Sigmoid colon (tissue), 4 donors: ENCODE data around the gene IGSF21.
A peak's percentile ranks its signal among the peaks of the same experiment; 100 is the strongest.

Source experiments
- CTCF ChIP-seq, 4 experiments: fragments of 450-650 bp in 3 of 4; fragments of 200-600 bp in 1 of 4; IDR thresholded peaks; one replicate each; pipeline ENCODE4 v1.5.1; 2016 to 2019; ENCODE audit warnings: antibody characterized with exemption in 4 of 4, mild to moderate bottlenecking in 3 of 4, moderate library complexity in 2 of 4
- EP300 ChIP-seq, 4 donors: sonication (generic); formaldehyde crosslinking; IDR thresholded peaks; one replicate each; pipeline ENCODE4 v1.6.1; 2017; ENCODE audit warnings: antibody characterized with exemption in 4 of 4

DNA sequence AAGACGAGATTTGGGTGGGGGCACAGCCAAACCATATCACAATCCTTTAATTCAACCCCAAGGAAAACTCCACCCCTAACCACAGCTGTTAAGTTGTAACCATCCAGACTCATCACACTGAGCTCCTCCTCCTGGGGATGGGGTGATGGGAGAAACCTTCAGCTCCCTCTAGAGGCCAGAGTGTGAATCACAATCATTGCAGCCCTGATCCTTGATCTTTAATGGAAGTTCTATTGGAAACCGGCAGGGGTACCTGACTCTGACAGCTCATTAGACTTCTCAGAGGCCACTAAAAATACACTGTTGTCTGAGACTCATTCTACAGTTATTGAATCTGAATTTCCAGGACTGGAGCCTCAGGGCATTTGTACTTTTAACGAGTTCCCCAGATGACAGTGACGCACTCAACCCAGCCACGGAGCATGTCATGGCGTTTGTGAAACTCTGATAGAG, 127.2 kb downstream of the IGSF21 start:
- peak; percentile 28 to 76 (median 54) for TF ChIP-seq CTCF (IDR thresholded peaks at IDR 0.05)
- no peak for TF ChIP-seq EP300 (IDR thresholded peaks at IDR 0.05)
